Panc1 (cell line): ENCODE results near the gene HES5.

Source experiments
- POLR2AphosphoS5 ChIP-seq: IDR thresholded peaks from 2 replicates; pipeline ENCODE4 v1.6.1; 2012; ENCODE audit warnings: mild to moderate bottlenecking, low read depth, low read length, moderate library complexity
- SIN3A ChIP-seq: IDR thresholded peaks from 2 replicates; pipeline ENCODE4 v1.6.1; 2012; ENCODE audit warnings: low read depth, mild to moderate bottlenecking, low read length, moderate library complexity, borderline replicate concordance; ENCODE audit not compliant: insufficient read depth
- TCF7L2 ChIP-seq: IDR thresholded peaks from 2 replicates; pipeline ENCODE4 v1.6.1; 2011; ENCODE audit warnings: mild to moderate bottlenecking, low read depth, low read length, inconsistent platforms
- TF ChIP-seq, protein P1 (sequence below): fragments of 450-650 bp; IDR thresholded peaks from 2 replicates; pipeline ENCODE4 v1.5.1; 2017; ENCODE audit warnings: mild to moderate bottlenecking
- TF ChIP-seq, protein P2 (sequence below), 2 experiments: IDR thresholded peaks; 2 replicates each; pipeline ENCODE4 v1.6.1; 2011 to 2012; ENCODE audit warnings: low read depth in 2 of 2, control low read depth in 1 of 2, low read length in 1 of 2, mild to moderate bottlenecking in 1 of 2, moderate library complexity in 1 of 2; ENCODE audit not compliant: insufficient read depth in 1 of 2

DNA sequence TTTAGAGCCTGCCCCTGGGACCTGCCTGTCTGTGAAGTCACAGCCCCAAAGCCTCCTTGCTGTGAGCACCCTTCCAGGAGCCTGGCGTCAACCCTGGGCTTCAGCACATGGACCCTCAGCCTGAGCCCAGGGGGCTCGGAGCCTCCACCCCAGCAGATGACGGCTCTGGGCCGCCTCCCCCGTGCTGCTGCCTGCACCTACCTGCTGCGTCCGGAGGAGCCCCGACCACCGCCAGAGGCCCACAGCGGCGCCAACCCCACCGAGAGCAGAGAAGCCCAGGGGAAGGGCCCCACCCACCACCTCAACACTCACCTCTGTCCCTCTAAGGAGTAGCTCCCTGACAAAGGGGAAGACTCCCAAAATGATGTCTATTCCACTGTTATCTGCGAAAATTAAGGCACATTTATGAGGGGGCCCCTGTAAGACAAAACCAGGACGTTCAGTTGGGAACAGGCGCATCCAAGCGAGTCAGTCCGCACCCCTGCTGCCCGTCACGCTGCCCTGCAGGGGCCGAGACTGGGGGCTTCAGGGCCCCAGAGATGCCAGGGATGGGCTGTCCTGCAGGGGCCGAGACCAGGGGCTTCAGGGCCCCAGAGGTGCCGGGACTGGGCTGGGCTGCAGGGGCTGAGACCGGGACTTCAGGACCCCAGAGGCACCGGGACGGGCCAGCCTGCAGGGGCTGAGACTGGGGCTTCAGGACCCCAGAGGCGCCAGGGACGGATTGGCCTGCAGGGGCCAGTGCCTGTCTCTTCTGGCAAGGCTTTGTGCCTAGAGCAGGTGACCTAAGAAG, 19.5 kb downstream of the HES5 start:
- TF ChIP-seq, protein P1, sequence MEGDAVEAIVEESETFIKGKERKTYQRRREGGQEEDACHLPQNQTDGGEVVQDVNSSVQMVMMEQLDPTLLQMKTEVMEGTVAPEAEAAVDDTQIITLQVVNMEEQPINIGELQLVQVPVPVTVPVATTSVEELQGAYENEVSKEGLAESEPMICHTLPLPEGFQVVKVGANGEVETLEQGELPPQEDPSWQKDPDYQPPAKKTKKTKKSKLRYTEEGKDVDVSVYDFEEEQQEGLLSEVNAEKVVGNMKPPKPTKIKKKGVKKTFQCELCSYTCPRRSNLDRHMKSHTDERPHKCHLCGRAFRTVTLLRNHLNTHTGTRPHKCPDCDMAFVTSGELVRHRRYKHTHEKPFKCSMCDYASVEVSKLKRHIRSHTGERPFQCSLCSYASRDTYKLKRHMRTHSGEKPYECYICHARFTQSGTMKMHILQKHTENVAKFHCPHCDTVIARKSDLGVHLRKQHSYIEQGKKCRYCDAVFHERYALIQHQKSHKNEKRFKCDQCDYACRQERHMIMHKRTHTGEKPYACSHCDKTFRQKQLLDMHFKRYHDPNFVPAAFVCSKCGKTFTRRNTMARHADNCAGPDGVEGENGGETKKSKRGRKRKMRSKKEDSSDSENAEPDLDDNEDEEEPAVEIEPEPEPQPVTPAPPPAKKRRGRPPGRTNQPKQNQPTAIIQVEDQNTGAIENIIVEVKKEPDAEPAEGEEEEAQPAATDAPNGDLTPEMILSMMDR: no peak
- TF ChIP-seq POLR2AphosphoS5: no peak
- TF ChIP-seq, protein P2, sequence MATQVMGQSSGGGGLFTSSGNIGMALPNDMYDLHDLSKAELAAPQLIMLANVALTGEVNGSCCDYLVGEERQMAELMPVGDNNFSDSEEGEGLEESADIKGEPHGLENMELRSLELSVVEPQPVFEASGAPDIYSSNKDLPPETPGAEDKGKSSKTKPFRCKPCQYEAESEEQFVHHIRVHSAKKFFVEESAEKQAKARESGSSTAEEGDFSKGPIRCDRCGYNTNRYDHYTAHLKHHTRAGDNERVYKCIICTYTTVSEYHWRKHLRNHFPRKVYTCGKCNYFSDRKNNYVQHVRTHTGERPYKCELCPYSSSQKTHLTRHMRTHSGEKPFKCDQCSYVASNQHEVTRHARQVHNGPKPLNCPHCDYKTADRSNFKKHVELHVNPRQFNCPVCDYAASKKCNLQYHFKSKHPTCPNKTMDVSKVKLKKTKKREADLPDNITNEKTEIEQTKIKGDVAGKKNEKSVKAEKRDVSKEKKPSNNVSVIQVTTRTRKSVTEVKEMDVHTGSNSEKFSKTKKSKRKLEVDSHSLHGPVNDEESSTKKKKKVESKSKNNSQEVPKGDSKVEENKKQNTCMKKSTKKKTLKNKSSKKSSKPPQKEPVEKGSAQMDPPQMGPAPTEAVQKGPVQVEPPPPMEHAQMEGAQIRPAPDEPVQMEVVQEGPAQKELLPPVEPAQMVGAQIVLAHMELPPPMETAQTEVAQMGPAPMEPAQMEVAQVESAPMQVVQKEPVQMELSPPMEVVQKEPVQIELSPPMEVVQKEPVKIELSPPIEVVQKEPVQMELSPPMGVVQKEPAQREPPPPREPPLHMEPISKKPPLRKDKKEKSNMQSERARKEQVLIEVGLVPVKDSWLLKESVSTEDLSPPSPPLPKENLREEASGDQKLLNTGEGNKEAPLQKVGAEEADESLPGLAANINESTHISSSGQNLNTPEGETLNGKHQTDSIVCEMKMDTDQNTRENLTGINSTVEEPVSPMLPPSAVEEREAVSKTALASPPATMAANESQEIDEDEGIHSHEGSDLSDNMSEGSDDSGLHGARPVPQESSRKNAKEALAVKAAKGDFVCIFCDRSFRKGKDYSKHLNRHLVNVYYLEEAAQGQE (IDR thresholded peaks at IDR 0.05; ENCODE audit: insufficient read depth in 1 of 2, low read depth in 2 of 2, low read length in 1 of 2): no peak
- no peak for TF ChIP-seq TCF7L2
- TF ChIP-seq SIN3A: no peak
